Measurements from ENCODE around the gene PROC. TPM values are rescaled to one million over a fixed set of nuclear protein-coding genes. Genes with fewer than 3 reads are reported as not detected.

Gene PROC
- total and polyA plus RNA-seq, 2 of the 8 experiments (the other 6 are each of a cell fraction or from before 2014, with no cell fraction given): 1.5 to 1.6 TPM

DNA sequence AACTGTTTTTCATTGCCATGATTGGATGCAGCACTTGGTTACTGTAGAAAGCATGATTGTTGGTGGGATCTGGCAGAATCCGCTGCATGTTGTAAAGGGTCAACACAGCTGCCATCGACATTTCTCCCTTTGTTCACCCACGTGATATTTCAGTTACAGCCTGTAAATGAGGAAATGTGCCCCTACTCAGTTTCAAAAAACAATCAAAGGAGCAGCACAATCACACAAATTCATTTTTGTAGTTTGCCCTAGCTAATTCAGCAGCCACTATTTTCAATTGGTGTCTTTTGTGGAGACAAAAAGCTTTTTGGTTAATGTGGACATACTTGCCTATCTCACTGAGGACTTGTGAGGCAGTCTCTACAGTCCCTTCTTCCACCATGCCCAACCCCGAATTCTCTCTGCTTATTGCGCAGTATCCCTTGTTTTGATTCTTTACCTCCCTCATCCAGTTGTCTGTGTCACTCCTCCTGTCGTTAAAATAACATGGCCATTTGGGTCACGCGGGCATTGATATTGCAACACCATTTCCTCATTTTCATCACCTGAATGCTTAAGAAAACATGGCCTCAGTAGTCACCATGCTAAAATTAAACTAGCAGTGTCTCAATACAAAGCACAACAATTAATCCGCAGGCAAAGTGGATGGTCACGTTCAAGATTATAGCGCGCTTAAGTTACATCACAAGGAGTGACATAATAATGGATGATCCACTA is 6.4 kb upstream of the PROC start (continued):
- TF ChIP-seq EGR1 (IDR thresholded peaks at IDR 0.05; ENCODE audit: borderline replicate concordance, low read depth, low read length): no peak
- no peak for TF ChIP-seq SP2 (IDR thresholded peaks at IDR 0.05; ENCODE audit: low read length)
- no peak for TF ChIP-seq SUZ12 (IDR thresholded peaks at IDR 0.05; ENCODE audit: low read length)
- no peak for TF ChIP-seq RXRA (IDR thresholded peaks at IDR 0.05; ENCODE audit: insufficient read depth, low read depth, low read length)
- no peak for TF ChIP-seq CEBPB (IDR thresholded peaks at IDR 0.05; ENCODE audit: low read depth, low read length)
- no peak for TF ChIP-seq CBX5 (IDR thresholded peaks at IDR 0.05; ENCODE audit: low read depth, low read length)
- no peak for TF ChIP-seq TCF12 (IDR thresholded peaks at IDR 0.05; ENCODE audit: low read depth, low read length)
- no peak for TF ChIP-seq KDM5A (IDR thresholded peaks at IDR 0.05; ENCODE audit: low read length)
